ACC112 (cell line): Measurements from ENCODE around the gene ANKLE1.

Experiments used
- H2AFZ ChIP-seq: fragments of 200-600 bp; sonication (generic); one replicate; pipeline ENCODE4 v1.6.0; 2017; ENCODE audit warnings: antibody characterized with exemption, low read length; ENCODE audit not compliant: unreplicated experiment
- H3K27ac ChIP-seq: fragments of 200-600 bp; sonication (generic); 2 replicates; pipeline ENCODE4 v1.5.1; 2014; ENCODE audit warnings: low read depth, mild to moderate bottlenecking, antibody characterized with exemption, low read length, moderate library complexity
- H3K27me3 ChIP-seq: fragments of 200-600 bp; sonication (generic); 2 replicates; pipeline ENCODE4 v1.6.1; 2014; ENCODE audit warnings: mild to moderate bottlenecking, antibody characterized with exemption, low read length, moderate library complexity, mixed read lengths; ENCODE audit not compliant: insufficient read depth
- H3K36me3 ChIP-seq: fragments of 200-600 bp; sonication (generic); 2 replicates; pipeline ENCODE4 v1.6.1; 2016; ENCODE audit warnings: mild to moderate bottlenecking, antibody characterized with exemption, low read length, moderate library complexity, mixed read lengths; ENCODE audit not compliant: insufficient read depth
- H3K4me1 ChIP-seq: fragments of 200-600 bp; sonication (generic); one replicate; pipeline ENCODE4 v1.6.1; 2016; ENCODE audit warnings: low read length, mixed read lengths; ENCODE audit not compliant: insufficient read depth, unreplicated experiment, control insufficient read depth
- H3K4me3 ChIP-seq: fragments of 200-600 bp; sonication (generic); 2 replicates; pipeline ENCODE4 v1.5.1; 2014; ENCODE audit warnings: mild to moderate bottlenecking, low read depth, low read length
- H3K79me2 ChIP-seq: fragments of 200-600 bp; sonication (generic); one replicate; pipeline ENCODE4 v1.6.0; 2016; ENCODE audit warnings: low read length; ENCODE audit not compliant: control insufficient read depth, unreplicated experiment, insufficient read depth

The ANKLE1 gene, protein sequence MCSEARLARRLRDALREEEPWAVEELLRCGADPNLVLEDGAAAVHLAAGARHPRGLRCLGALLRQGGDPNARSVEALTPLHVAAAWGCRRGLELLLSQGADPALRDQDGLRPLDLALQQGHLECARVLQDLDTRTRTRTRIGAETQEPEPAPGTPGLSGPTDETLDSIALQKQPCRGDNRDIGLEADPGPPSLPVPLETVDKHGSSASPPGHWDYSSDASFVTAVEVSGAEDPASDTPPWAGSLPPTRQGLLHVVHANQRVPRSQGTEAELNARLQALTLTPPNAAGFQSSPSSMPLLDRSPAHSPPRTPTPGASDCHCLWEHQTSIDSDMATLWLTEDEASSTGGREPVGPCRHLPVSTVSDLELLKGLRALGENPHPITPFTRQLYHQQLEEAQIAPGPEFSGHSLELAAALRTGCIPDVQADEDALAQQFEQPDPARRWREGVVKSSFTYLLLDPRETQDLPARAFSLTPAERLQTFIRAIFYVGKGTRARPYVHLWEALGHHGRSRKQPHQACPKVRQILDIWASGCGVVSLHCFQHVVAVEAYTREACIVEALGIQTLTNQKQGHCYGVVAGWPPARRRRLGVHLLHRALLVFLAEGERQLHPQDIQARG

DNA sequence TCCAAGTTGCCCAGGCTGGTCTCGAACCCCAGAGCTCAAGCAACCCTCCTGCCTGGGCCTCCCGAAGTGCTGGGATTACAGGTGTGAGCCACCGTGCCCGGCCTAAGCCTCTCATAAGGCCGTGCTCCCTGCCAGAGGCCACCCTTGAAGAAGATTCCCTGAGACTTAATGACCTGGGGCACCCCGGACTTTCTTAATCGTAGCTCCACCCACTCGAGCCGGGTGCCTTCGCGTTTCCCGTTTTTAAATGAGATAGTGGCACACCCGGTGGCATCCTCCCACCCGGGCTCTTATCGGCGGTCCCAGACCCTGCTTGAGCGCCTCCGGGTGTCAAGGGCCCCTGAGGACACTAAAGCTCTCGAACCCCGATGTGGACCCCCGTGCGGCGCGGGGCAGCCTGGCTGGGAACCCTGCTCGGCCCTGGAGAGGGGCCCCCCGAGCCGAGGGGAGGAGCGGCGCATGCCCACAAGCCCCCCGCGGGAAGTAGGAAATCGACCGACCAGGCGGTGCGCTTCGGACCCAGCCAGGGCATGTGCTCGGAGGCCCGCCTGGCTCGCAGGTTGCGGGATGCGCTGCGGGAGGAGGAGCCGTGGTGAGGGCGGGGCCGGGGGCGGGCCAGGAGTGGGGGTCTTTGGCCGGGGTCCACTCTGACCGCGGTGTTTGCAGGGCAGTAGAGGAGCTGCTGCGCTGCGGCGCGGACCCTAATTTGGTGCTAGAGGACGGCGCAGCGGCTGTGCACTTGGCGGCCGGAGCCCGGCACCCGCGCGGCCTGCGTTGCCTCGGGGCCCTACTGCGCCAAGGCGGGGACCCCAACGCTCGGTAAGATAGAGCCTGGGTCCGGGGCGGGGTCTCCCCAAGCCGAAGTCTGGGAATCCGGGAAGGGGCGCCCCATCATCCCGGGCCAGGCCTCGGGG lies at the start of gene ANKLE1:
ANKLE1 (plus strand) TSS at position 511 of the 914 bp plus-strand sequence; CDS start at position 531, 20 bp downstream.
- no peaks in the 10 kb centered on the region for H3K27me3 ChIP-seq
- H3K4me1 ChIP-seq, result no peaks in the 10 kb centered on the region
- H3K79me2 ChIP-seq, result no peaks in the 10 kb centered on the region
- H3K36me3 ChIP-seq, result peaks cover 2% of the 10 kb centered on the region; the same call in 1 of the 2 replicates
- peak within 1 kb of the TSS; percentile 62 for H2AFZ ChIP-seq
- no peak within 1 kb of the TSS for H3K27ac ChIP-seq
- H3K4me3 ChIP-seq, result peak within 1 kb of the TSS; percentile 82

GRCh38 chr19:17232258-17232657 lies 49.4 kb upstream of the ANKLE1 start:
- H3K4me3 ChIP-seq, result no peak overlapping the region
- H3K79me2 ChIP-seq, result peaks cover 19% of the 10 kb centered on the region

GRCh38 chr19:17234911-17235299 lies 46.8 kb upstream of the ANKLE1 start:
- peaks cover 19% of the 10 kb centered on the region for H3K79me2 ChIP-seq
- no peaks in the 10 kb centered on the region for H3K36me3 ChIP-seq
- no peak overlapping the region for H2AFZ ChIP-seq
- no peaks in the 10 kb centered on the region for H3K27me3 ChIP-seq
- H3K4me3 ChIP-seq, result peak overlapping the region; percentile 90
- H3K4me1 ChIP-seq, result peaks cover 10% of the 10 kb centered on the region
- H3K27ac ChIP-seq, result no peak overlapping the region

More at GRCh38 chr19:17232258-17232657, 49.4 kb upstream of the ANKLE1 start:
- H3K4me1 ChIP-seq, result peaks cover 10% of the 10 kb centered on the region
- H3K27ac ChIP-seq, result no peak overlapping the region
- no peak overlapping the region for H2AFZ ChIP-seq
- H3K27me3 ChIP-seq, result no peaks in the 10 kb centered on the region
- no peaks in the 10 kb centered on the region for H3K36me3 ChIP-seq

- H3K36me3 ChIP-seq, result no peaks in the 10 kb centered on the region
- peak overlapping the region; percentile 90 for H3K4me3 ChIP-seq
- peak overlapping the region; percentile 74 for H2AFZ ChIP-seq
- H3K27me3 ChIP-seq, result no peaks in the 10 kb centered on the region
- no peak overlapping the region for H3K27ac ChIP-seq
- H3K4me1 ChIP-seq, result peaks cover 10% of the 10 kb centered on the region
- H3K79me2 ChIP-seq, result peaks cover 19% of the 10 kb centered on the region
Observed at GRCh38 chr19:17235300-17235970, 46.3 kb upstream of the ANKLE1 start.

DNA sequence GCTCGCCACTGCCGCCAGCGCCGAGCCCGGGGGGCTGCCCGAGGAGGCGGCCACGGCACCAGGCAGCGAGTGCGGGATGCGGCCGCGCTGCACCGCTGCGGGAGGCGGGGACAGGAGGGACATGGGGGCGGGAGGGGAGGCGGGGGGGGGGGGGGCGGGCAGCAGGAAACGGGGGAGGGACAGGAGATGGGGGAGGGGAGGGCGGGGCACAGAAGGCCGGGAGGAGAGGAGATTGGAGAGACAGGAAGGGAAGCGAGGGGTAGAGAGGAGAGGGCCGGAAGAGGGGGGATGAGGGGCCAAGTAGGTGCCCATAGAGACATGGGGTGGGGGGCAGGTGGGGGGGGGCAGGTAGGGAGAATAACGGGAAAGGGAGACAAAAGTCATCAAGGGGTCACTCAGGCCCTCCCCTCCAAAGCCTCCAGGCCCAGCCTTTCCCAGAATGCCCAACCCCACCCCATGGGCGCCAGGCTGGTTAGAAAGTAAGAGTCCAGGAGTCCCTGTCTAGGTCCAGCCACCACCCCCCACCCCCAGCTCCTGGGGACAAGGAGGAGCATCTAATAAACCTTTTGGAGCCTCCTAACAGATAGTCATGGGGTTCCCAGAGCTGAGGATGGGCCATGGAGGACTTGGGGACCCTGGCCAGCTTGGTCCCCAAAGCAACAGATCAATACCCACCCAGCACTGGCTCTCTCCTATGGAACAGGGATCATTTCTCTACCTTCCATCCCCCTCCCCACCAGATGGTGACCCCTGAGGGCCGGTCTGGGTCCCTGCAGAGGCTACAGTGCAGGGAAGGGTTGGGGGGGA lies 45.5 kb upstream of the ANKLE1 start:
- no peak overlapping the region for H2AFZ ChIP-seq
- H3K4me3 ChIP-seq, result peak overlapping the region; percentile 90
- H3K36me3 ChIP-seq, result no peaks in the 10 kb centered on the region
- H3K27me3 ChIP-seq, result no peaks in the 10 kb centered on the region
- peaks cover 10% of the 10 kb centered on the region for H3K4me1 ChIP-seq
- peaks cover 21% of the 10 kb centered on the region for H3K79me2 ChIP-seq
- peak overlapping the region; percentile 23 for H3K27ac ChIP-seq

DNA sequence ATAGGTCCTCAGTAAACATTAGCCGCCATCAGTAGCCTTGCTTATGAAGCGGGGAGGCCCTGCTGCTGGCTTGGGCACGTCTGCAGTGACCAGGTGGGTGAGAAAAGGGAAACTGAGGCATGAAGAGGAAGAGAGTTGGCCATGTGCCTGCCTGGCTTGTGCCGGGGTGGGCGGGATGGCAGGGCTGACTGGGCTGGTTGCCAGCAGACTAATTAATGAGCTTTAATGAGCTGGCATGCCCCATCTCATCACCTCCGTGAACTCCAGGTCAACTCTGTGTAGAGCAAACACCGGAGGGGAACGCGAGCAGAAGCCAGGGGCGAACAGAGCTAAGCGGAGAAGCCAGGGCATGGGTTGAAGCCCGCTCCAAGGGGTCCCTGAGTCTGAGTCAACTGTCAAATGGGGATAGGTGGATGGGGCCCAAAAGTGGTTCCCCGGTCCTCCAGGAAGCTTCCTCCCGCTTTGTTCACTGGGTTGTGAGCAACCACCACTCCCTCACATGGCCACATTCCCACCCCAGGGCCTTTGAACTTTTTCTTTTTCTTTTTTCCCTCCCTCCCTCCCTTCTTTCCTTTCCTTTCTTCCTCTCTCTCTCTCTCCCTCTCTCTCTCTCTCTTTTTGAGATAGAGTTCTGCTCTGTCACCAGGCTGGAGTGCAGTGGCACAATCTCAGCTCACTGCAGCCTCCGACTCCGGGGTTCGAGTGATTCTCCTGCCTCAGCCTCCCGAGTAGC lies 44.7 kb upstream of the ANKLE1 start:
- H3K27ac ChIP-seq, result no peak overlapping the region
- H3K79me2 ChIP-seq, result peaks cover 21% of the 10 kb centered on the region

GRCh38 chr19:17237747-17238706 lies 43.7 kb upstream of the ANKLE1 start:
- Histone ChIP-seq H2AFZ (no peak overlapping the region), H3K36me3 (no peaks in the 10 kb centered on the region), H3K79me2 (peaks cover 25% of the 10 kb centered on the region), H3K27ac (no peak overlapping the region), H3K27me3 (no peaks in the 10 kb centered on the region), H3K4me1 (peaks cover 10% of the 10 kb centered on the region), H3K4me3 (no peak overlapping the region)

More for the DNA sequence above, 44.7 kb upstream of the ANKLE1 start:
- Histone ChIP-seq H3K36me3 (no peaks in the 10 kb centered on the region), H3K27me3 (no peaks in the 10 kb centered on the region), H3K4me3 (no peak overlapping the region), H2AFZ (no peak overlapping the region), H3K4me1 (peaks cover 10% of the 10 kb centered on the region)

DNA sequence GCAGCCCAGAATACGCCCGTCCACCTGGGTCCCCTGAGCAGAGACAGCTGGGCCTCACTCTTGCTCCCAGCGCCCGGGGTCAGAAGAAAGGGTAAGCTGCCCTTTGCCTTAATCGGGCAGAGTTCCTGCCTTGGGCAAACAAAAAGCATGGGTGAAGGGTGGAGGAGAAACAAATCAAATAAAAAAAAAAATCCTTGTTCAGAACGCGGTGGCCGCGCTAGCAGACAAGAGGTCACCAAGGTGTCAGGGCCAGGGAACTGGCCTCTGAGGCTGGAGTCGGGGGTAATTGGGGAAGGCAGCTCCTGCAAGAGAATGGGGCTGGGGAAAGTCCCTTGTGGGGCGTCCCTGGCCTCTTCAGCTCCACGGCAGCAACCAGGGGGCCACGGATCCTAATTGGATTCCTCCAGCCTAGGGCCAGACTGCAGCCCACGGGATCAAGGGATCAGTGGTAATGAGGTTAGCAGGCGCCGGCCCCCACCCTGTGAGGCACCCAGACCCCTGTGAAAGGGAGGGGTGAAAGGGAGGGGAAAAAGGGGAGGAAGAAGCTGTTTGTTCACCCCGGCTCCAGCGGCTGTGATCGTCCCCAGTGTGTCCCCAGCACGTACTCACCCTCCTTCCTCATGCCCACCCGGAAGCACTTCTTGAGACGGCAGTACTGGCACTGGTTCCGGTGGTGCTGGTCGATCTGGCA lies 41.5 kb upstream of the ANKLE1 start:
- Histone ChIP-seq H3K36me3 (no peaks in the 10 kb centered on the region), H3K4me3 (no peak overlapping the region), H2AFZ (no peak overlapping the region), H3K79me2 (peaks cover 30% of the 10 kb centered on the region), H3K27me3 (no peaks in the 10 kb centered on the region), H3K4me1 (peaks cover 5% of the 10 kb centered on the region), H3K27ac (no peak overlapping the region)
